GM20431 (cell line): ENCODE data around the gene CPSF7.

Experiments used
- in situ Hi-C: fragments of 300-500 bp; cut with MseI, MboI; formaldehyde crosslinking; loops from one replicate; pipeline ENCODE4 v1.15.0; 2020; ENCODE audit warnings: low sequenced_read_pairs; ENCODE audit not compliant: unreplicated experiment

CPSF7 gene

DNA sequence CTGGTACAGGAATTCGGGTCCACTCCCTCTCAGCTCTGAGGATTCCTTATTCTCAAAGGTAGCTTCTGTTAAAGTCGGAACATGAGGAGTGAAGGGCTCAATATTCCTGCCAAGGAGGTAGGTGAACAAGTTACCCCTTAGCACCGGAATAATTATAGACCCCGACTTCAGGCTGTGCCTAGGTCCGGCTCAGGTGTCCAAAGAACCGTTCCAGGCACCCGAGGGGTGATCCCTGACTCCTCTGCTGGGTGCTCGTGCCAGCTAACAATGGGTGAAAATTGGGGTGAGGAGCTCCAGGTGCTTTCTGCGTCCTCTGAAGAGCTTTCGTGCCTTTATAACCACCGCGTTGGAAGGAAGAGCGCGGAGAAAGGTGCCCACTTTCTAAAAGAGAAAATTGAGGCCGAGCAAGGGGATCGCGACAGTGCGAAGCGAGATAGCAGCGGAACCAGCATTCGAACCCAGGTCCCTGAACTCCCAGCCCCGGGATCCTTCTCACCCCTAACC, 68.5 kb downstream of the CPSF7 start:
- in situ Hi-C loops = no loop called here

DNA sequence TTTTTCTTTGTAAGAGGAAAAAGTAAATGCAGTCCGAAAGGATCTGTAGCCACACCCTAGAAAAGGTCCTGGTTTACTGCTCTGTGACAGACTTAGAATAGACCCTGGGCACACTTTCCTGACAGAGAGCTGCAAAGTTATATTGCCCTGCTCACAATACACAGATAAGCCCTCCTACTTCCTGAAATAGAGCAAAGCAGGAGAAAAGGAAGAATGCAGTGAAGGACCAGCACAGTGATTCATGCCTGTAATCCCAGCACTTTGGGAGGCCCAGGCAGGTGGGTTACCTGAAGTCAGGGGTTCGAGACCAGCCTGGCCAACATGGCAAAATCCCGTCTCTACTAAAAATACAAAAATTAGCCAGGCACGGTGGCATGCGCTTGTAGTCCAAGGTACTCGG, 70.3 kb downstream of the CPSF7 start:
- in situ Hi-C loops = no loop called here

DNA sequence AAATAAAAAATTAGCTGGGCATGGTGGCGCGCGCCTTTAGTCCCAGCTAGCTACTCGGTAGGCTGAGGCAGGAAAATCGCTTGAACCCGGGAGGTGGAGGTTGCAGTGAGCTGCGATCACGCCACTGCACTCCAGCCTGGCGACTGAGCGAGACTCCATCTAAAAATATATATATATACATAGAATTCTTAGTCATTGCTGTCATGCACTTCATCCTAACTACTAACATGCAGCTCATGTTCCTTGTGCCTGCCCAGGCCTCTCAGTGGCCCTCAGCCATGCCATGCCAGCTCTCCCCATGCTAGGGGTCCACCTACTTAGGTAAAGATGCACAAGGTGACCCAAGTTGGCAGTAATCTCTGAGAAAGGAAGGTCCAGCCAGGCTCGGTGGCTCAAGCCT, 71.2 kb downstream of the CPSF7 start:
- in situ Hi-C loops = no loop called here

DNA sequence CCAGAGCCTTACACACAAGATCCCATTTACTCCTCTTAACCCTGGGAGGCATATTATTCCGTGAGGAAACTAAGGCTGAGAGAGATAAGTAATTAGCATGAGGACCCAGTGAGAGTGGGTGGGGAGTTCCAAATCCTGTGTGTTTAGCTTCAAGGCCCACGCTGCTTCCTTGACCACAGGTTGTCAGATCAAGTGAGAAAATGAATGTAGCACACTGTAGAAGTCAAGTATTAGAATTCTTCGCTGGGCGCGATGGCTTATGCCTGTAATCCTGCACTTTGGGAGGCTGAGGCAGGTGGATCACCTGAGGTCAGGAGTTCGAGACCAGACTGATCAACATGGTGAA, 71.9 kb downstream of the CPSF7 start:
- in situ Hi-C loops = no loop called here

DNA sequence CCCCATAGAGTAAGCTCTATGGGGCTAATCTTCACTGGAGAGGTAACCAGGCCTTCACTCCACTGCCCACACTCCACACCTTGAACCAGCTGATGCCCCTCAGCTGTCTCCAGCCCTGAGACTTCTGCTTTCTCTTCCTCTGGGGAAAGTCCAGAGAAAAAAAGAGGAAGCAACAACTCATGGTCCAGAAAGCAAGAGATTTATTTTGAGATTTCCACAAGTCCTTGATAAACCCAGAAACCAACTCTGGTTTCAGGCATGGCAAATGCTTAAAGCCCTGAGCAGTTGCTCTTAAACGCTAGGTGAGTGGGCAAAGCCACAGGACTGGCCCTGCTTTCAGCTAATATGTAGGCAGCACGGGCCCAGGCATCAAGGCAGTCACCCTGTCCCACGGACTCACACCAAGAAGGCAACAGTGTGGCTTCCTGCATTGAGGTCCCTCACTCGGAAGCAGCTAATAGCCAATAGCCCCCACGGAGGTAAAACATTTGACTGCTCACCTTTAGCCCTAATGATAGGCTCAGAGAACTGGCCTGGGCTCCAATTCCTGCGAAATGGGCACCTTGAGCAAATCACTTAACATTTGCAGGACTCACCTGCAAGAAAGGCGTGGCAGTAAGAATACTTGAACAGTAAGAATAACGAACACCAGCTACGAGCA, 72.4 kb downstream of the CPSF7 start:
- in situ Hi-C loops = no loop called here

DNA sequence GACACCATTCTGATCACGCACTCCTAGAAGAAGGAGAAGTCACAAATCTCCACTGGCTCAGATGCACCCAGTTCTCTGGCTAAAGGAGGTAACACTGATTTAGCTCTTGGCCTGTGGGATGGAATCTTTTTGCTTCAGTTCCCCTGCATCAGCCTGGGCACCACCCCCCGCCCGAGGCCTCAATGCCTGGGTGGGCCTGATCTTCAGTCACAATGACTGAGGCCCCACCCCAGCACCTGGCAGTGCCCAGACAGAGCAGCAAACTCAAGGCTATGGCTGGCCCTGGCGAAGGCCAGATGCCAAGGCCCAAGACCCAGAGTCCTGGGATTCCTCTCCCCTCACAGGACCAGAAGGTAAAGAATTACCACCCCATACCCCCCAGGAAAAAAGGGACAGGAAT, 73.1 kb downstream of the CPSF7 start:
- in situ Hi-C loops = no loop called here

DNA sequence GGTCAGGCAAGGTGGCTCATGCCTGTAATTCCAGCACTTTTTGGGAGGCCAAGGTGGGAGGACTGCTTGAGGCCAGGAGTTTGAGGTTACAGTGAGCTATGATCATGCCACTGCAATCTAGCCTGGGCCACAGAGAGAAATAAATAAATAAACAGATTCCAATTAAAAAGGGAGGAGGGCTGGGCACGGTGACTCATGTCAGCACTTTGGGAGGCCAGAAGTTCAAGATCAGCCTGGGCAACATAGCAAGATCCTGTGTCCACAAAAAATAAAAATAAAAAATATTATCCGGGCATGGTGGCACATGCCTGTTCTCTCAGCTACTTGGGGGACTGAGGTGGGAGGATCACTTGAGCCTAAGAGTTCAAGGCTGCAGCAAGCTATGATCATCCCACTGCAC, 75.6 kb downstream of the CPSF7 start:
- in situ Hi-C loops = no loop called here

DNA sequence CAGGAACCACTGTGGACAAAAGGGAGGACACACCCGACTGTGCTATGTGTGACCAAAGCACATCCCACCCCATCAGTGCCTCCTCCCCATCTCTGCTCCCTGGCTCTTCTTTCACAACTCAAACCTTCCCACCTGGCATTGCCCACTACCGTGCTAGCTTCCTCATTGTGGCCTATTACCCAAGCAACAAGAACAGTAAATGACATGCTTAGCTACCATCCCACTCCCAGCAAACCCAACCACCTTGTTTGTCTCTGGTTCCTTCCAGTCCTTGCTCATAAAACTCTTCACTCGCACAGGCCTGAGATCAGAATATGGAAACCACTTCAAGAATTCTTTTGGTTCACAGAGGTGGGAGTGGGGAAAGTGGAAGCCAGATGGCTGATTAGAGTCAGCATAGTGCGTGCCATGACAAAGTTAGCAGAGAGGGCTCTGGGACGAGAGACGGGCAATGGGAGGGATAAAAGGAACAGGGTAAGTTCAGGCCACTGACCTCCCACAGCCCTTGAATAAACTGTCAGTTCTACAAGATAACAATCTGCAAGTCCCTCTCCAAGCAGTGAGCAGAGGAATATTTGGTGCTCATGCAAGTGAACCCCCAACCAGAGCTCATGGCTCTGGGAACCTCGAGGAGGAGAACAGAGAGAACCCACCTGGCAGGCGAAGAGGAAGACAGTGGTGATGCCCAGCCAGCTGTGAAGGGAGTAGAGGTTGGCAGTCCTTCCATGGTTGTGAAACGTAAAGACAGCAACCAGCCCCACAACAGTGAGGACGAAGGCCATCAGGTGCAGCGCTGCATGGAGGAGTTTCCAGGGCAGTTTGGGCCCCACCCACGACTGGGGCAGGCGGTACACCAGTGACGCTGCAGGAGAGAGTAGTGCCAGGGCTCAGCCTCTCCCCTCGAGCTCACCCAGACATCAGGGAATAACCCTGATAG, 76.4 kb downstream of the CPSF7 start:
- in situ Hi-C loops = no loop called here
